ENCODE data around the gene LHFPL2.

Gene LHFPL2

DNA sequence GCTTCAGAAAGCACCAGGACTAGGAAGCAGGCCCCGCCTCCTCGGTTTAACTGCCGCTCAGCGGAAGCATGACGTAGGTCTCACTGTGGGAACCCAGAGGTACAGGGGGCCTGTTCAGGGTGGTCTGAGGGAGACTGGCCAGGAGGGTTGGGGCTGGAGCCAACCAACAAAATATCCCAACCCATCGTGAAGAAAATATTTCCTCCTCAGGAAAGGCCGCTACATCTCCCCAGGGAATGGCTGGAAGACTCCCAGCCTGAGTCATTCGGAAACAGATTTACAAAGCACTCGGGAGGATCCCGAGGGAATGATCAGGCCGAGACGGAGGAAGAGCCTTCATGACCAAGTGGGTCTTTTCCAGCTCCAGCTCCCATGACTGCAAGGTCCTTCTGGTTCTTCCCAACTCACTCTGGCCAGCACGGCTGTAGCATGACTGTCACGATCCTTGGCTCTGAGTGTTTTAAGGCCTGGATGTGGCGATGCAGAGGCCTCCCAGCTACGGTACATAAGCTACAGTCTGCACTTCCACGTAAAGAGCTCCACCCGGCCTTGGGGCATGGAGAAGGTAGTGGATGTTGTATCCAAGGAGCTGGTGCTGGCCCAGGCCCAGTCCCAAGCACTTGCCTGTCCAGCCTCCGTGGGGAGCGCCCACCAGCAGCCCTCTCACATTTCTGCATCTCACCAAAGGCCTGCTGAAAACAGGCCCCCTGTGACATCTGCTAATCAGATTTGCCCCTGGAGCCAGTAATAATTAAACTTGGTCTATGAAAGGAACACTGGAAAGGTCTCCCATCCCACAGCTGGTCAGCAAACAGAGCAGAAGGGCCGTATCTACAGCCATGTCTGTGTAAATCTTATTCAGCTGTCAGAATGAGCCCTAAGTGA, 100.6 kb downstream of the LHFPL2 start:
- Histone ChIP-seq H3K4me3 (ENCODE audit: low read depth in 1 of 2, low read length in 1 of 2) (peak overlapping the region; percentile 49 to 51), H3K4me1 (ENCODE audit: control insufficient read depth in 1 of 2, insufficient read depth in 1 of 2, low read depth in 1 of 2, low read length in 1 of 2) (peaks cover 26% of the 10 kb centered on the region in 2 experiments), H3K36me3 (no peaks in the 10 kb centered on the region), H3K27me3 (no peaks in the 10 kb centered on the region), H3K9me3 (no peaks in the 10 kb centered on the region), H3K27ac (peak overlapping the region; percentile 80)
- TF ChIP-seq, protein P1, sequence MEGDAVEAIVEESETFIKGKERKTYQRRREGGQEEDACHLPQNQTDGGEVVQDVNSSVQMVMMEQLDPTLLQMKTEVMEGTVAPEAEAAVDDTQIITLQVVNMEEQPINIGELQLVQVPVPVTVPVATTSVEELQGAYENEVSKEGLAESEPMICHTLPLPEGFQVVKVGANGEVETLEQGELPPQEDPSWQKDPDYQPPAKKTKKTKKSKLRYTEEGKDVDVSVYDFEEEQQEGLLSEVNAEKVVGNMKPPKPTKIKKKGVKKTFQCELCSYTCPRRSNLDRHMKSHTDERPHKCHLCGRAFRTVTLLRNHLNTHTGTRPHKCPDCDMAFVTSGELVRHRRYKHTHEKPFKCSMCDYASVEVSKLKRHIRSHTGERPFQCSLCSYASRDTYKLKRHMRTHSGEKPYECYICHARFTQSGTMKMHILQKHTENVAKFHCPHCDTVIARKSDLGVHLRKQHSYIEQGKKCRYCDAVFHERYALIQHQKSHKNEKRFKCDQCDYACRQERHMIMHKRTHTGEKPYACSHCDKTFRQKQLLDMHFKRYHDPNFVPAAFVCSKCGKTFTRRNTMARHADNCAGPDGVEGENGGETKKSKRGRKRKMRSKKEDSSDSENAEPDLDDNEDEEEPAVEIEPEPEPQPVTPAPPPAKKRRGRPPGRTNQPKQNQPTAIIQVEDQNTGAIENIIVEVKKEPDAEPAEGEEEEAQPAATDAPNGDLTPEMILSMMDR (IDR thresholded peaks at IDR 0.05), result no peak

DNA sequence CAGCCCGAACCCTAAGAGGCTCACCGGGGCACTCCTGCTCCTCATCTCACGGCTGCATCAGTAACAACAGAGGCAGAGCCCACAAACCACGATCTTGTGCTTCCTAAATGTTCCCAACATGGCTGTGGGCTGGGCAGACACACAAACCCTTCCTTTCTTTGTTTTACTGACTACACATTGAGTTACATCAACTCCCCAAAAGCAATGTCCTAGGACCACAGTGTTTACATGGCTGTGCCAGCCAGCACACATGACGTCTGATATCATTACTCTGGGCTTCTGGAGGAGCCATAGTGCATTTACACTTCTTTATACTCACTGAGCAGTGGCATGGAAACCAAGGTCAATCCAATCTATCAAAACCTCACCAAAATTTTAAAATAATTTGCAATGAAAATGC, 101.4 kb downstream of the LHFPL2 start:
- no peaks in the 10 kb centered on the region for H3K9me3 ChIP-seq
- H3K27me3 ChIP-seq, result no peaks in the 10 kb centered on the region
- peaks cover 21% of the 10 kb centered on the region in 2 experiments for H3K4me1 ChIP-seq (ENCODE audit: control insufficient read depth in 1 of 2, insufficient read depth in 1 of 2, low read depth in 1 of 2, low read length in 1 of 2)
- TF ChIP-seq, protein P1 (IDR thresholded peaks at IDR 0.05), result no peak
- H3K36me3 ChIP-seq, result no peaks in the 10 kb centered on the region
- no peak overlapping the region for H3K27ac ChIP-seq
- H3K4me3 ChIP-seq (ENCODE audit: low read depth in 1 of 2, low read length in 1 of 2), result no peak overlapping the region

DNA sequence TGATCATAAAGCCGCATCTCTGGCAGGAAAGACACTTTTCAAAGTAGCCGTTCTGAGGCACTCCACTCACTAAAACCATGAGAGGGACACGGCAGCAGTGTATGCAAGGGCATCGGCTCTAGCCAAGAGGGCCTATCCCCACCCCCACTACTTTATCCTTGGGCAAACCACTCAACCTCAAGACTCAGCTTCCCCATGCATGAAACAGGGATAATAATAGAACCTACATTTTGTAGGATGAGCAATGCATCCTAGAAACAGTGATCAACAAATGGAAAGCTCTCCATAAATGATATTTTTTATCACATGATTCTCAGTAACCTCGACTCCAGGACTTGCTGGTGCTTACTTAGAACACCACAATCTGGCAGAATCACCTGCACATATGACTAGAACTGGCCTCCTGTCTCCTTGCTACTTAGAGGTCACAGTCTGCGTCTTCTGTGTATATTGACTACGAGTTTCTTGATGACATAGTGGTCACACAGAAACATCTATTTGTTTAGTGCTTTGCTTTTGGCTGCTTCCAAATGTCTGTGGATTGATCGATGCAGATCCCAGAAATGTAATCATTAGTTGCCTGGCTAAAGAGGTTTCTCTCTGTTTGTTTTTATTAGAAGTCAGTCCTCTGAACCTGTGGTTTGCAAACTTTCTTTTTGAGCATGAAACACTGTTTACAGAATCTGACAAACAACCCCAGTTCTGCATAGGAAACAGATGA, 102.1 kb downstream of the LHFPL2 start:
- H3K27me3 ChIP-seq, result no peaks in the 10 kb centered on the region
- H3K4me1 ChIP-seq (ENCODE audit: control insufficient read depth in 1 of 2, insufficient read depth in 1 of 2, low read depth in 1 of 2, low read length in 1 of 2), result peaks cover 21% of the 10 kb centered on the region in 2 experiments
- no peaks in the 10 kb centered on the region for H3K36me3 ChIP-seq
- H3K4me3 ChIP-seq (ENCODE audit: low read depth in 1 of 2, low read length in 1 of 2), result no peak overlapping the region
- H3K27ac ChIP-seq, result no peak overlapping the region
- no peaks in the 10 kb centered on the region for H3K9me3 ChIP-seq
- TF ChIP-seq, protein P1 (IDR thresholded peaks at IDR 0.05), result no peak

DNA sequence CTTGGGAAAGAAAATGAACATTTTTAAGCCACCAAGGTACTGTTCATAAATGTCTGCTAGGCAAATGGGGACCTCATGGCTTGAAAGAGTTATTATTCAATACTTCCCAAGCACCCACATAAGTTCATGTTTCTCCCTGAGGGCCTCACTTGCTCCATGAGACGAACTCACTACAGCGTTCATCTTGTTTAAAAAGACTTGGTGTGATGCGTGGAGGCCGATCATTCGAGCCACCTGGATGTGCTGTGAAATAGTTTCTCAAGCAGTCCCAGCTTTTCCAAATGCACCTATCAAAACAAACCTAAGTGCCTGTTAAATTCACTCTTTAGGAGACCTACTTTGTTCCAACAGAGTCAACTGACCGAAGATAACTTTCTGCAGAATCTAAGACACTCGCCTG, 103.2 kb downstream of the LHFPL2 start:
- H3K4me3 ChIP-seq (ENCODE audit: low read depth in 1 of 2, low read length in 1 of 2), result no peak overlapping the region
- no peaks in the 10 kb centered on the region for H3K36me3 ChIP-seq
- TF ChIP-seq, protein P1 (IDR thresholded peaks at IDR 0.05), result no peak
- H3K4me1 ChIP-seq (ENCODE audit: control insufficient read depth in 1 of 2, insufficient read depth in 1 of 2, low read depth in 1 of 2, low read length in 1 of 2), result peaks cover 24 to 29% of the 10 kb centered on the region in 2 experiments
- no peak overlapping the region for H3K27ac ChIP-seq
- H3K9me3 ChIP-seq, result no peaks in the 10 kb centered on the region
- H3K27me3 ChIP-seq, result no peaks in the 10 kb centered on the region

DNA sequence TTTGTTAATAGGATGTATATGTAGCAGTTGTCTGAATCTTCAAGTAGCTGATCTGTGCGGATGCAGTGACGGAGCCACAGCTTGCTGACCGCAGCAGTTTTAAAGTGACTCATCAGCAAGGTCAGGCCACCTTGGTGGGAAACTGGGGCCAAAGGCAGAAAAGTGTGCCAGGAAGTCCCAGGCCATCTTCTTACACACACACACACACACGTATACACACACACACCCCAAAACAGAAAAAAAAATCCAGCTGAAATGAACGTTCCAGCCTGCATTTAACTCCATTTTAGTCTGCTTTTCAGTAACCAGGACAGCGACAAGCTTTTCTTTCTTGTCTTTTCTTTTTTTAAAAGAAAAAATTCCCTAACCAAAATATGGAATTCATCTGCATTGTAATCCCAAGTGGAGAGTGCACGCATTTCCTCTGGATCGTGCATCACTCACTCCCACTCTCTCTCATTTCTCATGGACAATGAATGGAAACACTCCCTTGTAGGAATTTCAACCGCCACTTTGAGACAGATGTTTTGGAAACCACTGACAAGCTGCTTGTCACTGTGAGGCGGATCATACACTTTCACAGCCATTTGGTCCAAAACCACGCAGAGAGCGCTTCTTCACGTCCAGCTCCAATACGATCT, 103.9 kb downstream of the LHFPL2 start:
- Histone ChIP-seq H3K27ac (no peak overlapping the region), H3K4me3 (ENCODE audit: low read depth in 1 of 2, low read length in 1 of 2) (no peak overlapping the region), H3K27me3 (no peaks in the 10 kb centered on the region), H3K4me1 (ENCODE audit: control insufficient read depth in 1 of 2, insufficient read depth in 1 of 2, low read depth in 1 of 2, low read length in 1 of 2) (peaks cover 28 to 32% of the 10 kb centered on the region in 2 experiments), H3K36me3 (no peaks in the 10 kb centered on the region), H3K9me3 (no peaks in the 10 kb centered on the region)
- TF ChIP-seq, protein P1 (IDR thresholded peaks at IDR 0.05), result no peak
